Activated CD4-positive, alpha-beta T cell treated with anti-CD3 and anti-CD28 coated beads, Interleukin-2, Interleukin-4, amounts not matched to agents 100 ng/mL and 50 ng/mL, durations not matched to agents 16 hours and 8 hours (primary cell): ENCODE data around the gene IWS1.

Experiments
- DNase-seq: peaks from one replicate; pipeline ENCODE4 v3.0.0-alpha.2; 2020; ENCODE audit warnings: low spot score

The IWS1 gene

DNA sequence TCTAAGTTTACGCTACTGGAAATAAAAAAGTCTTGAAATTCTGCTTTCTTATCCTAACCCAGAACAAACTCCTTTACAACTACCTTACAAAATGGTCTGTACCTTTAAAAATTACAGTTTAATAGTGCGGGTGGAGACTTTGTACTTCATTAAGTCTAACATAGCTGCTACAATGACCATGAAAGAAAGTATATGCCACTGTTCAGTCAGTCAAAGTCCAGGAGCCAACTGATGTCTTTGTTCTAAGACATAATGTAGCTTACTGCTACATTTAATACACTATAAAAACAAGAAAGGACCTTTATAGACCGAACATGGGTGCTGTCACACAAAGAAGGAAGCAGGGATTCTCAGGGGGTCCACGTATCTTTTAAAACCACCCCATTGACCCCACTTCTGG is 36.0 kb downstream of the IWS1 start:
- DNase-seq, result no peak

DNA sequence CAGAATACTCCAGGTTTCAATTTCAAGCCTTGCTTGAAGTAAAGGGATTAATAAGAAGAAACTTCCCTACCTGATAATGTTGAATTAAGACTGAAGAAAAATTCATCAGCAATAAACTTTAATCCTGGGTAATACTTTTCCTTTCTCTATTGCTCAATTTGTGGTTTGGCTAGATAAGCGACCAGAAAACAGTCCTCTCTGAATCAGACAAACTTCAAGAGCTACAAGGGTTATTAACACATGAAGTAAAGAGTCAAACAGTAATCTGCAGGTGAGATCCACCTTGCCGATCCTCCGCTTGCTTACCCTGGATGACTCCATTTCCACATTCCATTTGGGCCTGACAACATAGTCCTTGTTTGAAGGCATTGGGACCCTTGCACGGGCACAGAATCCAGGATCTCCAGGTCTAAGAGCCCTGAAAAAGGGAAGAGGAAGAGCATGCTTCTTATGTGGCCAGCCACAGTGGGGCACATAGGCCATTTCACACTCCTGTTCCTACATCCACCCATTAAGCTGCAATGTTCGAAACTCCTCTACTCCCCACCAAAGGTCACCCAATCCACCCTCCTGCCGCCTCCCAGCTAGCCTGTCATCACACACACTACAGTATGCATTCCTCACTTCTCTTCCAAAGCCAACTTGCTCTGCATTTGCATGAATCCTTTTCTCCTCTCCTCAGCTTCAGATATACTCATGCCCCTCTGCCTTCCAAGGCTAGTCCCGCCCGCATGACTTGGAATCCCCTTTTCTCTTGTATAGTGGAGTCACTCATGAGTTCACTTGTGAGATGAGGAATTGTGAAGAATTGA is 39.8 kb downstream of the IWS1 start:
- DNase-seq, result no peak

GRCh38 chr2:127485694-127486071 is 40.6 kb downstream of the IWS1 start:
- DNase-seq, result no peak

DNA sequence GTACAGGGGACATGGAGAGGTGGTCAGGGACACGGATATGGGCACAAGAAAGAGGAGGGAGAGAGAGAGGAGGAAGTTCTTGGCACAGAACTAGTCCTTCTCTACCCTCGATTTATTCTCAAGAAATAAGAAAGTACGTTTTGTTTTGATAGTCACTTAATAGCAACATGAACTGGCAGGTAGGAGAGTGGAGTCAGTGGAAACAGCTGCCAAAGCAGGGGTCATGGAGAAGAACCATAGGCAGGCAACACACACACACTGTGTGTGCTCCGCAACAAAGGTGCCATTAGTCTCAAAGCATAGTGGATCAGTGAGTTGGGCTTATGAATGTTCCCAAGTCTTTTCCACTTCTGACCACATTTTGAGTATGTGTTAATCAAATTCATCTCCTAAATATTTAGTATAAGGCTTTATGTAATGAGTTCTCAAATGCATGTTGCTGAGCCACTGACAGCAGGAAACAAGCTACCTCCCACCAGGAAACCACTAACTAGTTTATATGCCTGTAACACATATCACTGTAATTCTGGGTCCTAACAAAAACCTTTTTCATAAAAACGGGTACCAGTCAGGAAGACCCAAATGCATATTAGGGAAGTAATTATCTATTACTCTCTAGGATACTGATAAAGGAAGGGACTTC is 41.1 kb downstream of the IWS1 start:
- DNase-seq, result no peak

DNA sequence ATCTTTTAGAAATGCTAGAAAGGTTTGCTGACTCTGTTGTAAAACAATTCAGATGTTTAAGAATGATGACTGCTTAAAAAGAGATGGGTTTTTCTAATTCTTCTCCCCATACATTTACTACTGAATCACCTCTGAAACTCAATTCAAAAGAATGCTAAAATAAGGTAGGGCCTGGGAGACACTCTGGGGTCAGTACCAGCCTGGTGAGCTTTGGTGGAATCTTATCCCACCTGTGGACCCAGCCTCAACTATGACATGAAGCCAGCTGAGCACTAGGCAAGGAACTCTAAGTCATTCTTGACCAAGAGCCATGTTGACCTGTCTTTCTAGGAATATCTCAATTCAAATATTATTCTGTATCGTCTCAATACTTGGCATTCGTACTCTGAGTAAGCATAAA is 44.3 kb downstream of the IWS1 start:
- DNase-seq, result no peak

DNA sequence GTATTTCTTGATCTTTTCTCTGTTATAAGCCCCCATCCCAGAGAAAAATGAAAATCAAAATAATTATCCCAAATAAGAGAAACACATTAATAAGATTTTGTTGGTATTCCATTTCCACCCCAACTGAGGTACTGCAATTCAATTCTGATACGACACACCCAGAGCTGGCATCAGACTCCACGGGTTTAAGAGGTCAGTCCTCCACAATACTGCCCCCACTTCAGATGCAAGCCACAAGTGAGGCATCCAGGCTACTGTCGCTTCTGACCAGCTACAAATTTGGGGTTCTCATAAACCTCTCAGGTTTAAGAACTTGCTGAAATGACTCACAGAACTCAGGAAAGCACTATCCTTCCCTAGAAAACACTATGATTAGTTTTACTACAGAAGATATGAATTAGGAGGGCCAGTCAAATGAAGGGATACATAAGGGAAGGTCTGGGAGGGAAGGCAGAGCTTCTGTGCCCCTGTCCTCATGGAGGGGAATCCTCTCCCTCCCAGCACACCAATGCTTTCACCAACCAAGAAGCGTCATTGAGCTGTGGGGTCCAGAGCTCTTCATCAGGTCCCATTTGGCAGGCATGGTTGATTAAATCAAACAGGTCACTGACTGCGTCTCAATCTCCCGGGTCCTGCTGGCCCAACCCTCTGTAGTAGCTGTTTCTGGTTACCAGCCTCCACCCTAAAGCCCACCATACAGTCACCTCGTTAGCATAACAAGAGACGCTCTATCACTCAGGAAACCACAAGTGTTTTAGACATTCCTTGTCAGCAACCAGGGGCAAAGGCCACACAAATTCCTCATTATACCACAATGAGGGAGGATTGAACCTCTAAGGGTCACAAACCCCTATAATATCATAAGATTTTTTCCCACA is 46.2 kb downstream of the IWS1 start:
- no peak for DNase-seq

DNA sequence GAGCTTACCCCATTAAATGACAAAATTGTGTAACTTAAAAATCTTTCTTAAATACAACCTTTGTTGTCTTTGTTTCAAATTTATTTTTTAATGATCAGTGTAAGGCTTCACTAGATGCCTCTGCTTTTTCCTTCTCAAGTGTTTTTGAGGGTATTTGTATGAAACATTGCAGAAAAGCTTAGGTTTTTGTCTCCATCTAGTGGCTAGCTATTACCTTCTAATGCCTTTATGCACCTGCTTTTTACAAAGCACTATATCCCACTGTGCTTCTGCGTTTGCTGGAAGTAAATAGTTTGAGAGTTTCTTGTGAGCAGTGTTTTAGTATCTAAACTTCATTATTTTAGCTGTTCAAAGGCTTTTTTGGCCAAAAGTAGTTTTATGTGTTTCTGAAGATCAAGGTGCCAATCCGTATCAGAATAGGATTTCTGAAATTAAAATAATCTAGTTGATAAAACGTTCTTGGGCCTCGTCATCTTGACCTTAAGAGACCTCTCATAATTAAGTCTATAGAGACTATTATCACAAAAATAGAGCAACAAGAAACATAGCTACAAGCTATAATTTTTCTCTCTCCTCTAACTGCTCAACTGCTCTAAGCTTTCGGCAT is 47.0 kb downstream of the IWS1 start:
- DNase-seq, result peak; percentile 46

GRCh38 chr2:127475788-127476187 is 50.5 kb downstream of the IWS1 start:
- DNase-seq, result no peak

GRCh38 chr2:127472268-127472667 is 54.0 kb downstream of the IWS1 start:
- no peak for DNase-seq

DNA sequence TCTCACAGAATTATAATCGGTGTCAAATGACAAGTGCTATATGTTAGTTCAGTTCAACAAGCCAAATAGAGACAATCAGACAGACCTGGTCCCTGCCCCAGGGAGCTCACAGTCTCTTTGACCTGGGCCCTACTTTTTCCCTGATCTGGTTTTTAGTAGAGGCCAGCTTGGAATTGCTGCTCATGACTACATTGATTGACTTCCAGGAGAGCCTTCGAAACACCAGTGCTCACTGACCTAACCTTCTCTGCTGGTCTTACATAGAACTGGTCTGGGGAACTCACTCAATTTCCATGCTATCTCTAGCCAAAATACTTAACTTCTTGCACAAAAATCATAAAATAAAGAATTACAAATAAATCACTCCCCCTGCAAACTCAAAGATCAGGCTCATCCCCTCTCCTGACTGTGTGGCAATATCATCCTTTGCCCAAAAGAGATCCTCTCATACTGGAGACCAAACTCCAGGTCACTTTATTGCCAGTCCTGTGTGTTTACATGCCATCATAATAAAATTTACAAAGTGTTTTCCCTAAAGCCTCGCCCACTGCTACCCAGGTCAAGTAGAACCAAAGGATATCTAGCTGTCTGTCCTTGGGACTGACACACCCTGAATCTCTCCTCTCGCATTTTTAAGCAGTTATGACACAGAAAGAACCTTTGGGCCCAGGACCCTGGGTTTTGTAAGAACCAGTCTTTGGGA is 54.9 kb downstream of the IWS1 start:
- no peak for DNase-seq

GRCh38 chr2:127469974-127470373 is 56.3 kb downstream of the IWS1 start:
- DNase-seq, result no peak

DNA sequence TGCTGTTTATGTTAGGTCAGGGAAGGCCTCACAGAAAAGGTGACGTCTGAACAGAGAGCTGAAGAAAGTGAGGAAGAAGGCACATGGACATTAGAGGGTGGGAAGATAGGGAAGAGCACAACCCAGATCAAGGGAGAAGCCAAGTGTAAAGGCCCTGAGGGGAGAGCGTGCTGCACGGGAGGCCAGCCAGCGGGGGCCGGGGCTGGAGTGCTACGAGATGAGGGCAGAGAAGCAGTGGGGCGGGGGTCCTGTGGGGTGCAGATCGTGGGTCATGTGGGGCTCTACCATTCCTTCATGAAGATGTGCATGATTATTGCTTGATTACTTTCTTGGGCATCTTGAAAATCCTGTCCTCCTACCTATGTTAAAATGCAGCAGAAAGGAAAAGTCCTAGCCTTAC is 57.2 kb downstream of the IWS1 start:
- no peak for DNase-seq

GRCh38 chr2:127465258-127465657 is 61.0 kb downstream of the IWS1 start:
- no peak for DNase-seq

GRCh38 chr2:127464470-127465257 is 61.6 kb downstream of the IWS1 start:
- DNase-seq, result no peak

DNA sequence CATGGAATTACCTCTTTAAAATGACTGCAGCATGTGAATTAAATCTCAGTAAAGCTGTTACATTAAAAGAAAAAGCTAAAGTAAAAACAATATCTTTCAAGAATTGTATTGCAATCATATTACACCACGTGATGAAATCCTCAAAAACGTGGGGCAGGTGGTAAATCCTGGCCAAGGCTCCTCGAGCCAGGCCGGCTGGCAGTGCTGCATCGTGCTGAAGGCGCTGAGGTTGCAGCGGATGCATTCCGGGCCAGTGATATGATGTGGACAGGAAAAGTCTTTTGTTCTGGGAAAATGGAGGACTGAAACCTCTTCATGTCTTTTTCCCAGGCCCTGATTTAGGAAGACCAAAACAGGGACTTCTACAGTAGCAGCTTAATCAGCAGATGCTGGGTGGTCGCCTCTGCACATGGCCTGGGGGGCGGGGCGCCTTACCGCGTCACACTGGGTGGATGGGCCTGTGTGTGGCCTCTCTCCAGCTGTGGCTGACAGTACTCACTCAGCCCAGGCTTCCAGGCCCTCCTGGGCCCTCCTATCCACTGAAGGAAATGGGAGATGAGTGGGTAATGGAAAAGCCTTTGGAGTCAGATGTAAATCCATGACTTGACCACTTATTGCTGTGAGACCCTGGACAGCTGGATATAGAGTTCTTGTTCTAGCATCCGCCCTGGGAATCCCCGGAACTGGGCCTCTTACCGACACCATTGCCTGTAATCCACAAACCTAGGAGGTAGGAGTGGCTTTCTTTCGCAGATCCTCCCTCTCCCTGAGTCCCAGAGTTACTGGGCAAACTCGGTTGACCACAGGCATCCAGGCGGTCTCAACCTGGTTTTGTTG is 62.9 kb downstream of the IWS1 start:
- DNase-seq, result no peak

- DNase-seq, result no peak
These were observed 63.8 kb downstream of the IWS1 start for GRCh38 chr2:127462461-127462860.

DNA sequence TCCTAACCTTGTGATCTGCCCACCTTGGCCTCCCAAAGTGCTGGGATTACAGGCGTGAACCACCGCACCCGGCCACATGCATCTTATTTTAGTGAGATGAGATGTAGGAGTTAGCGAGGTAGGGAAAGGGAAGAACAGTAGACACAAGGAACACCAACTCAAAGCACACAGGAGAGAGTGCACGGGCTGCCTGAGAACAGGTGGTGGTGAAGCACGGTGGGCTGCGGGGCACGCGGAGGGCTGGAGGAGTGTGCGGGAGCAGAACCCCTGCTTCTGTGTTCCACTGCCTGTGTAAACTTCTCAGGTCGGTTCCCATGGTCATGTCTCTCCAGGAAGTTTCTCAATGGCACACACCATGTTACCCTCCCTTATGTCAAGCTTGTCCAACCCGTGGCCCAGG is 69.3 kb downstream of the IWS1 start:
- DNase-seq, result no peak

DNA sequence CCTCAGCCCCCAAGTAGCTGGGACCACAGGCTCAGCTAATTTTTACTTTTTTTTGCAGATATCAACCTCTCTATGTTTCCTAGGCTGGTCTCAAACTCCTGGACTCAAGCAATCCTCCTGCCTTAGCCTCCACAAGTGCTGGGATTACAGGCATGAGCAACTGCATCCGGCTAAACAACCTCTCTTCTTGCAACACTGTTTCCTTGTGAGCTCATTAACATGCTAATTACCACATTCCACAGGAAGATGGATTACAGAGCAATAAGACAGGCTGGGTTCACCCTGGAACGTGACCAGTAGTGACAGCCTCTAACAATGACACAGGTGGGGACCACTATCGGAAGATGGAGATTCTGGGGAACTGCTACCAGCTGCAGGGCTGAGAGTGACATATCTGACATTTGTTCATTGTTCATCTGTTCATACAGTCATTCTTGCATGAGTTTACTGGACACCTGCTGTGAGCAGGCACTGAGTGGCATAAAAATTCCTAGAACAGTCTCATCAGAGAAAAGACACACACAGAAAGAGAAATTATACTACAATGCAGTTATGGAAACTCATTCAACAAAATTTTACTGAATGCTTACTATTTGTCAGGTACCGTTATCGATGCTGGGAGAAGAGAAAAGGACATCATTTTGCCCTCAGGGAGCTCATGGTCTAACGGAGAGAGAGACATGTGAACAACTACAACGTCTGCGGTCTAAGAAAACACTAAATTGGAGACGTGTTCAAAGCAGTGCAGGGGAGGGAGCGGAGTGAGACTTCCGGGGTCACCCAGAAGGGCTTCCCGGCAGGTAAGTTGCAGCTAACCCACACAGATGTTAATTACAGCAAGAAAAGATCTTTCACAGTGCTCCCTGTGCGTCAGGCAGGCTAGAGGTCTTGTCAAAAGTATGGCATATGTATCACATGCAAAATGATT is 70.5 kb downstream of the IWS1 start:
- DNase-seq, result no peak
